Ishikawa (cell line): Measurements from ENCODE around the gene PLEKHA7.

ENCODE experiments used
- CEBPB ChIP-seq: IDR thresholded peaks from 2 replicates; pipeline ENCODE4 v1.6.1; 2012
- CREB1 ChIP-seq: IDR thresholded peaks from 2 replicates; pipeline ENCODE4 v1.6.1; 2012; ENCODE audit warnings: low read depth
- EGR1 ChIP-seq: IDR thresholded peaks from 2 replicates; pipeline ENCODE4 v1.6.1; 2012
- EP300 ChIP-seq: IDR thresholded peaks from 2 replicates; pipeline ENCODE4 v1.6.1; 2012; ENCODE audit warnings: borderline replicate concordance
- FOXM1 ChIP-seq: IDR thresholded peaks from 2 replicates; pipeline ENCODE4 v1.6.1; 2012; ENCODE audit warnings: low read depth, borderline replicate concordance
- MAX ChIP-seq: IDR thresholded peaks from 2 replicates; pipeline ENCODE4 v1.6.1; 2012
- NFIC ChIP-seq: IDR thresholded peaks from 2 replicates; pipeline ENCODE4 v1.6.1; 2012
- RAD21 ChIP-seq: IDR thresholded peaks from 2 replicates; pipeline ENCODE4 v1.6.1; 2012; ENCODE audit warnings: low read depth
- REST ChIP-seq: IDR thresholded peaks from 2 replicates; pipeline ENCODE4 v1.6.1; 2012; ENCODE audit warnings: low read depth, mild to moderate bottlenecking
- TAF1 ChIP-seq: IDR thresholded peaks from 2 replicates; pipeline ENCODE4 v1.6.1; 2012; ENCODE audit warnings: low read depth, mild to moderate bottlenecking
- TCF12 ChIP-seq: IDR thresholded peaks from 2 replicates; pipeline ENCODE4 v1.6.1; 2012; ENCODE audit warnings: low read depth
- TEAD4 ChIP-seq: IDR thresholded peaks from 2 replicates; pipeline ENCODE4 v1.6.1; 2012
- YY1 ChIP-seq: IDR thresholded peaks from 2 replicates; pipeline ENCODE4 v1.6.1; 2012; ENCODE audit warnings: low read depth
- ZBTB7A ChIP-seq: IDR thresholded peaks from 2 replicates; pipeline ENCODE4 v1.6.1; 2012; ENCODE audit warnings: low read depth
- TF ChIP-seq, protein P1 (sequence below): IDR thresholded peaks from 2 replicates; pipeline ENCODE4 v1.6.1; 2012

The PLEKHA7 gene, protein sequence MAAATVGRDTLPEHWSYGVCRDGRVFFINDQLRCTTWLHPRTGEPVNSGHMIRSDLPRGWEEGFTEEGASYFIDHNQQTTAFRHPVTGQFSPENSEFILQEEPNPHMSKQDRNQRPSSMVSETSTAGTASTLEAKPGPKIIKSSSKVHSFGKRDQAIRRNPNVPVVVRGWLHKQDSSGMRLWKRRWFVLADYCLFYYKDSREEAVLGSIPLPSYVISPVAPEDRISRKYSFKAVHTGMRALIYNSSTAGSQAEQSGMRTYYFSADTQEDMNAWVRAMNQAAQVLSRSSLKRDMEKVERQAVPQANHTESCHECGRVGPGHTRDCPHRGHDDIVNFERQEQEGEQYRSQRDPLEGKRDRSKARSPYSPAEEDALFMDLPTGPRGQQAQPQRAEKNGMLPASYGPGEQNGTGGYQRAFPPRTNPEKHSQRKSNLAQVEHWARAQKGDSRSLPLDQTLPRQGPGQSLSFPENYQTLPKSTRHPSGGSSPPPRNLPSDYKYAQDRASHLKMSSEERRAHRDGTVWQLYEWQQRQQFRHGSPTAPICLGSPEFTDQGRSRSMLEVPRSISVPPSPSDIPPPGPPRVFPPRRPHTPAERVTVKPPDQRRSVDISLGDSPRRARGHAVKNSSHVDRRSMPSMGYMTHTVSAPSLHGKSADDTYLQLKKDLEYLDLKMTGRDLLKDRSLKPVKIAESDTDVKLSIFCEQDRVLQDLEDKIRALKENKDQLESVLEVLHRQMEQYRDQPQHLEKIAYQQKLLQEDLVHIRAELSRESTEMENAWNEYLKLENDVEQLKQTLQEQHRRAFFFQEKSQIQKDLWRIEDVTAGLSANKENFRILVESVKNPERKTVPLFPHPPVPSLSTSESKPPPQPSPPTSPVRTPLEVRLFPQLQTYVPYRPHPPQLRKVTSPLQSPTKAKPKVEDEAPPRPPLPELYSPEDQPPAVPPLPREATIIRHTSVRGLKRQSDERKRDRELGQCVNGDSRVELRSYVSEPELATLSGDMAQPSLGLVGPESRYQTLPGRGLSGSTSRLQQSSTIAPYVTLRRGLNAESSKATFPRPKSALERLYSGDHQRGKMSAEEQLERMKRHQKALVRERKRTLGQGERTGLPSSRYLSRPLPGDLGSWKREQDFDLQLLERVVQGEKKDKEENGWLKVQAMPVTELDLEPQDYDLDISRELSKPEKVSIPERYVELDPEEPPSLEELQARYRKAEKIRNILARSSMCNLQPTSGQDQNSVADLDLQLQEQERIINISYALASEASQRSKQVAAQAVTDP

DNA sequence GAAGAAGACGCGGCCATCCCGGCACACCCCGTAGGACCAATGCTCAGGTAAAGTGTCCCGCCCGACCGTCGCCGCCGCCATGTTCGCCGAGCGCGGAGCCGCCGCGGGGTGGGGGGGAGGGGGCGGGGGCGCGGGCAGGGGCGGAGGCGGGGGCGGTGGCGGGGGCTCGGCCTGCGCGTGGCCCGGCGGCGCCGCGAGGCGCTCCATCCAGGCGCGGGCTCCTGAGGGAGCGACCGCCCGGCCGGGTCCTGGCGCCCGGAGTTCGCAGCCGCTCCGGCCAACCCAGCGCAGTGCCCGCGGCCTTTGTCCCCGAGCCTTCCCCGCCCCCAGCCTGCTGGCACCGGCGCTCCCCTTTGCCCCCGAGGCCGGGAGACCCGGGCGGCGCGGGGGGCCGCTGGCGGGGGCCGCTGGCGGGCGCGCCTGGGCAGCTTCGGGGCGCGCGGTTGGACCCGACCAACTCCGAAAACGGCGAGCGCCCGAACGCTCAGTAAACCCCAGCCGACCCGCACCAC lies at the start of gene PLEKHA7:
PLEKHA7 (minus strand) TSS at position 94 of the 512 bp plus-strand sequence; CDS start at position 81, 13 bp downstream.
- TF ChIP-seq TEAD4 (no peak), YY1 (peak; percentile 73)

- no peak for TF ChIP-seq EP300
- no peak for TF ChIP-seq CREB1
- peak; percentile 95 for TF ChIP-seq RAD21
- TF ChIP-seq EGR1 = no peak
These were observed 49.2 kb upstream of the PLEKHA7 start for GRCh38 chr11:17063171-17064002.

DNA sequence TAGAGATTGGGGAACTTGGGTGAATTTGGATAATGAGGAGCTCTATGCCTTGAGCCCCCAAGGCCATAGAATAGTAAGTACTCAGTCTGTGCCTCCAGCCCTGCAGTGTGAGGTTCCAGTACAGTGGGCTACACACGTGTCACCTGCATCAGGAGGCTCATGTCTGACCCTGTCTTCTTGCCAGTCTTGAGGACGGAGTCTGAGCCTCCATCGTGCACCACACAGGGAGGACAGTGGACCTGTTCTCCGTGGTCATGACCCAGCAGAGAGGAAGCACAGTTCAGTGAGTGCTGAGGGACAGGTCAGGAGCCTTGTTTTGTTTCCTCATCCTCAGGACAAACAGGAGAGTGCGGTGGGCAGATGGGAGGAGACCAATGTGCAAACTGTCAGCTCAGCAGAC lies 32.5 kb upstream of the PLEKHA7 start:
- TF ChIP-seq CEBPB = no peak
- TF ChIP-seq ZBTB7A = no peak
- TF ChIP-seq EGR1 = no peak
- TF ChIP-seq YY1 = no peak
- no peak for TF ChIP-seq EP300
- no peak for TF ChIP-seq RAD21
- no peak for TF ChIP-seq REST
- no peak for TF ChIP-seq NFIC
- TF ChIP-seq MAX = no peak
- TF ChIP-seq CREB1 = no peak
- TF ChIP-seq TAF1 = no peak

DNA sequence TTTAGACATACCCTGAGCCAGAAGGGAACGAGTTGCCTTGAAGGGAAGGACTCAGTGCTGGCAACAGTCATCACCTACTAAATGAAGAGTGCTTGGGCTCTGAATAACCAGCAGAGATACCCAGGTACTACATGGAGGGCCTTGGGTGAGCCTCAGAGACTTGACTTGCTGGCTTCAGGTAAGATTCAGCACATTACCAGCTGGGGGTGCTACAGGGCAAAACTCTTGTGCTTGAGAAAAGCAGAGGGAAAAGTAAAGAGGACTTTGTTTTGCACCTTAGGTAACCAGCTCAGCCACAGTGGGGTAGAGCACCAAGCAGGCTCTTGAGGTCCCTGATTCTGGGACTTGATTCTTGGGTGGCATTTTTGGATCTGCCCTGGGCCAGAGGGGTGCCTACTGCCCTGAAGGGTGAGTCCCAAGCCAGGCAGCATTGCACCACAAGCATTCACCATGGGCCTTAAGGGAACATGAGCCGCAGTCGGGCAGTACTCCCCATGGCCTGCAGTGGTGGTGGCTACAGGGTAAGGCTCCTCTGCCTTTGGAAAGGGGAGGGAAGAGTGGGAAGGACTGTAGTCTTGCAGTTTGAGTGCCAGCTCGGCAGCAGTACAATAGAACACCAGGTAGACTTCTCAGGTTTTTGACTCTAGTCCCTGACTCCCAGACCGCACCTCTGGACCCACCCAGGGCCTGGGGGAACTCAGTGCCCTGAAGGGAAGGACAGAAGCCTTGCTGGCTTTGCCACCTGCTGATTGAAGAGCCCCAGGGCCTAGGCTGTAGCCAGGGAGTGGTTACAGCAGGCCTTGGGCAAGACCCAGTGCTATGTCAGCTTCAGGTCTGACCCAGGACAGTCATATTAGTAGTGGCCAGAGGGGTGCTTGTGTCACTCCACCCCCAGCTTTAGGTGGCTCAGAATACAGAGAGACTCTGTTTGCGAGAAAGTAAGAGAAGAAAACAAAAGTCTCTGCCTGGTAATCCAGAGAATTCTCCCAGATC lies 22.7 kb upstream of the PLEKHA7 start:
- TF ChIP-seq TAF1 (no peak), RAD21 (peak; percentile 34; the same call in 1 of the 2 replicates)

DNA sequence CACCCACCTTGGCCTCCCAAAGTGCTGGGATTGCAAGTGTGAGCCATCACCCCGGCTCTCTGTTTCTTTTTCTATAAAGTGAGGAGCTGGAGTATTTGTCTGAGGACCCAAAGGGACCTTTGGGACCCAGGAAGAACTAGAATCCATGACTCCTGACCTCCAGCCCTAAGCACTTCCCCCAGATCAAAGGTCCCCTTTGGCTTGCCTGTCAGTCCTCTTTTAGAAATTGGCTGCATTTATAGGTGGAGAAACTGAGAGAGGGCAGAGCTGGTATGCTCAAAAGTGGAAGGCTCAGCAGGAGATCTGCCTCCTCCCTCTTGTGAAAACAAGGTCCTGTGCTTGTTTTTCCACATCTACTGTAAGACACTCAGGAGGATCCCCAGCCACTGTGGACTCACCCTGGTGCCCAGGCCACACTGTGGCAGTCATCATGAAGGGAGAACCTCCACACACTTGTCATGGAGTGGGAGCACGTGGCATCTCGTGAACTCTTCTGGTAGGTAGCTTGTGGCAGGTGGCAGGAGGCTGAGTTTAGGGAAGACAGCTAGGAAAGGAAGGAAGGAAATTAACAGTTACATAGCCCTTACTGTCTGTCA lies 12.4 kb upstream of the PLEKHA7 start:
- TF ChIP-seq EP300 (no peak), ZBTB7A (no peak), MAX (no peak), CEBPB (no peak), EGR1 (no peak), FOXM1 (no peak), TCF12 (no peak), TAF1 (no peak), YY1 (no peak), NFIC (no peak)

DNA sequence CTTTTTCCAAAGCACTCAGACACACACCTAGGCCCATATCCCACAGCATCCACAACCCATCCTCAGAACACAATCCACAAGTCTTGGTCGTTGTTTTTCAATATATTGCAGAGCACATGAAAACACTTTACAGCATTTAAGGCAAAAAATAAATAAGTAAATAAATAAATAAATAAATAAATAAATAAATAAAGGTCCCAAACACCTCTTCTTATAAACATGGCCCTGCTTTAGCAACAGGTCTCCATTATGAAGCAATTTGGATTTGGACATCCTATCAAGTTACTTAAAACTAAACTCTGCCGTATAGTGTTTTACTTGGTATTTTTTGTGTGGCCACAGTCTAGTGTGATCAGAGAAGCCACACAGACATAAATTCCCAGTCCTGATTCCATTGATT lies 10.7 kb upstream of the PLEKHA7 start:
- TF ChIP-seq, protein P1, sequence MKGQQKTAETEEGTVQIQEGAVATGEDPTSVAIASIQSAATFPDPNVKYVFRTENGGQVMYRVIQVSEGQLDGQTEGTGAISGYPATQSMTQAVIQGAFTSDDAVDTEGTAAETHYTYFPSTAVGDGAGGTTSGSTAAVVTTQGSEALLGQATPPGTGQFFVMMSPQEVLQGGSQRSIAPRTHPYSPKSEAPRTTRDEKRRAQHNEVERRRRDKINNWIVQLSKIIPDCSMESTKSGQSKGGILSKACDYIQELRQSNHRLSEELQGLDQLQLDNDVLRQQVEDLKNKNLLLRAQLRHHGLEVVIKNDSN = no peak
- TF ChIP-seq CREB1 = no peak
- TF ChIP-seq TEAD4 = no peak
- no peak for TF ChIP-seq CEBPB
- TF ChIP-seq REST = no peak
- no peak for TF ChIP-seq TAF1
- no peak for TF ChIP-seq EP300
- no peak for TF ChIP-seq YY1
